Panc1 (cell line): Measurements from ENCODE around the gene ASB2.

Source experiments
- CTCF ChIP-seq: fragments of 450-650 bp; IDR thresholded peaks from 2 replicates; pipeline ENCODE4 v1.5.1; 2017; ENCODE audit warnings: mild to moderate bottlenecking
- POLR2AphosphoS5 ChIP-seq: IDR thresholded peaks from 2 replicates; pipeline ENCODE4 v1.6.1; 2012; ENCODE audit warnings: mild to moderate bottlenecking, low read depth, low read length, moderate library complexity
- REST ChIP-seq, 2 experiments: IDR thresholded peaks; 2 replicates each; pipeline ENCODE4 v1.6.1; 2011 to 2012; ENCODE audit warnings: low read depth in 2 of 2, control low read depth in 1 of 2, low read length in 1 of 2, mild to moderate bottlenecking in 1 of 2, moderate library complexity in 1 of 2; ENCODE audit not compliant: insufficient read depth in 1 of 2
- SIN3A ChIP-seq: IDR thresholded peaks from 2 replicates; pipeline ENCODE4 v1.6.1; 2012; ENCODE audit warnings: low read depth, mild to moderate bottlenecking, low read length, moderate library complexity, borderline replicate concordance; ENCODE audit not compliant: insufficient read depth
- TCF7L2 ChIP-seq: IDR thresholded peaks from 2 replicates; pipeline ENCODE4 v1.6.1; 2011; ENCODE audit warnings: mild to moderate bottlenecking, low read depth, low read length, inconsistent platforms

- TF ChIP-seq POLR2AphosphoS5, result no peak
- TF ChIP-seq CTCF, result no peak
- no peak for TF ChIP-seq REST (IDR thresholded peaks at IDR 0.05; ENCODE audit: insufficient read depth in 1 of 2, low read depth in 2 of 2, low read length in 1 of 2)
- no peak for TF ChIP-seq SIN3A
- TF ChIP-seq TCF7L2, result no peak
These were observed 46.7 kb downstream of the ASB2 start for GRCh38 chr14:93929657-93930056.
